DOHH2 (cell line): ENCODE results near the gene NOL4L.

ENCODE experiments used
- CTCF ChIP-seq: fragments of 200-600 bp; sonication (generic); IDR thresholded peaks from one replicate; pipeline ENCODE4 v1.5.1; 2014; ENCODE audit warnings: antibody characterized with exemption, mild to moderate bottlenecking, low read depth, low read length; ENCODE audit not compliant: poor library complexity, severe bottlenecking
- EZH2phosphoT487 ChIP-seq: fragments of 200-600 bp; sonication (generic); IDR thresholded peaks from 2 replicates; pipeline ENCODE4 v1.6.1; 2017; ENCODE audit warnings: borderline replicate concordance, mild to moderate bottlenecking, antibody characterized with exemption, low read length, moderate library complexity, mixed read lengths

- TF ChIP-seq CTCF (no peak), EZH2phosphoT487 (no peak)
Measured at GRCh38 chr20:32598606-32599005, 13.5 kb upstream of the NOL4L start.
